Heart right ventricle (tissue), 16 donors: ENCODE data around the gene ABCC8. TPM values are rescaled to one million over a fixed set of nuclear protein-coding genes. Genes with fewer than 3 reads are reported as not detected.
A peak's percentile ranks its signal among the peaks of the same experiment; 100 is the strongest.

Source experiments
- ATAC-seq, 8 donors: fragments of 200-7000 bp; cut with Tn5 transposase; one replicate each; pipeline ENCODE4 v1.9.1; 2020; ENCODE audit warnings: mild to moderate bottlenecking in 8 of 8, moderate library complexity in 8 of 8, moderate number of reproducible peaks in 1 of 8
- DNase-seq, 2 donors: peaks; one replicate each; pipeline ENCODE4 v3.0.0-alpha.2; 2020
- H3K27ac ChIP-seq, 10 donors: fragments of 200-600 bp; sonication (generic) in 2 of 10; one replicate each; pipeline versions ENCODE4 v1.5.0 to v1.8.0; 2020 to 2022; ENCODE audit warnings: mild to moderate bottlenecking in 3 of 10
- H3K27me3 ChIP-seq, 7 donors: fragments of 200-600 bp; one replicate each; pipeline ENCODE4 v1.8.0; 2021 to 2022; ENCODE audit warnings: mild to moderate bottlenecking in 2 of 7
- H3K36me3 ChIP-seq, 9 donors: fragments of 200-600 bp; sonication (generic) in 1 of 9; one replicate each; pipeline versions ENCODE4 v1.5.0 to v1.8.0; 2020 to 2022; ENCODE audit warnings: mild to moderate bottlenecking in 2 of 9
- H3K4me1 ChIP-seq, 9 donors: fragments of 200-600 bp; sonication (generic) in 1 of 9; one replicate each; pipeline versions ENCODE4 v1.5.0 to v1.8.0; 2020 to 2022; ENCODE audit warnings: mild to moderate bottlenecking in 4 of 9
- H3K4me3 ChIP-seq, 10 donors: fragments of 200-600 bp; sonication (generic) in 2 of 10; one replicate each; pipeline versions ENCODE4 v1.5.0 to v1.8.0; 2020 to 2022; ENCODE audit warnings: mild to moderate bottlenecking in 7 of 10, moderate library complexity in 2 of 10
- H3K9me3 ChIP-seq, 11 donors: fragments of 200-600 bp in 10 of 11; sonication (generic) in 2 of 11; one replicate each; pipeline versions ENCODE4 v1.5.0 to v1.8.0; 2013 to 2022; ENCODE audit warnings: mild to moderate bottlenecking in 2 of 11, control low read depth in 1 of 11, moderate library complexity in 1 of 11
- CTCF ChIP-seq, 9 donors: fragments of 200-600 bp; sonication (generic) in 2 of 9; IDR thresholded peaks; one replicate each; pipeline versions ENCODE4 v1.5.0 to v1.8.0; 2021 to 2022; ENCODE audit warnings: antibody characterized with exemption in 9 of 9, mild to moderate bottlenecking in 5 of 9, moderate library complexity in 1 of 9
- WGBS, 2 donors: extraction: QIAGEN DNeasy Blood & Tissue Kit; methylation state at CpG; one replicate each; pipeline ENCODE4 v1.1.7; 2013; ENCODE audit warnings: inconsistent platforms in 1 of 2; 5-methylcytosine and 5-hydroxymethylcytosine counted together
- intact Hi-C, 10 donors: fragments of 100-400 bp; cut with DNase I; formaldehyde crosslinking; loops; one replicate each; pipeline versions ENCODE4 v1.11.1 to v1.14.2; 2022
- polyA plus RNA-seq, 2 donors: library from polyadenylated mRNA; stranded (reverse); fragments of 200-250 nt; gene quantifications; one replicate each; pipeline ENCODE4 v1.2.3, GENCODE V29; 2013
- total RNA-seq, 10 donors: library from RNA; stranded (reverse); fragmentation: NEBNext Ultra II Directional in 3 of 10; extraction: Animal tissue kit (Norgen Biotek cat#: 25700) in 3 of 10; gene quantifications; one replicate each; pipeline versions ENCODE4 v1.2.1 to v1.2.4, GENCODE V29; 2021 to 2023
- donor health status: Arrhythmogenic right ventricular cardiomyopathy.
- donor health status: ischemic (EF 13 %, LVEDD 7.1; RV severe dilation, severe dysfunction).
- donor health status: healthy with polysubstance abuse.
- donor health status: DM: no; HTN: yes; CAD: no.
- donor health status: DM: no; HTN: no; CAD: no.
- donor health status: ischemic (EF 25% LVEDD 6.9; RV normal size, moderate dysfunction).
- donor health status: ischemic (EF 25% LVEDD 5.7; RV mildly dilated, moderate dysfunction).
- donor health status: healthy.
- donor health status: DM: yes; HTN: yes; CAD: no.
- donor health status: Ischemic cardiomyopathy.
- donor health status: ischemic (EF 35%, LVEDD 5.7; RV mildly dilated, moderate dysfunction).
- donor health status: nonischemic (EF 11% LVEDD 7.7; RV severe dilation, severe dysfunction).
- donor health status: DM: yes; HTN: yes; CAD: no.
- donor health status: PGD.
- donor health status: ischemic (EF 29% LVEDD 5.4; RV normal size, mild dysfunction).
- donor health status: nonischemic (EF 23%, LVEDD 6.1; RV moderate dilation, normal function).

The ABCC8 gene
- total and polyA plus RNA-seq, 12 donors, result 0.47 to 8.6 (median 4.9) TPM

- intact Hi-C loops, result loop anchor here in 2 of 10 donors (5.0 kb wide), 2 partner anchors 77 to 122 kb away; partner anchors contain the start of gene NUCB2 (in 2 of the 2)
- peaks cover 0 to 34% (median 16%) of the 10 kb centered on the region in 9 donors for H3K4me1 ChIP-seq
- peaks cover 0 to 7% (median 0%) of the 10 kb centered on the region in 11 donors for H3K9me3 ChIP-seq
- WGBS, 2 donors, result 34 to 36% methylated on average over 3 of the region's 3 CpGs
- peak overlapping the region in 2 of 10 donors; percentile 72 to 74 for H3K4me3 ChIP-seq
- peaks cover 0 to 4% (median 0%) of the 10 kb centered on the region in 7 donors for H3K27me3 ChIP-seq
- no peak overlapping the region for H3K27ac ChIP-seq
- DNase-seq, result peak in 1 of 2 donors; percentile 79
- peaks cover 0 to 4% (median 0%) of the 10 kb centered on the region in 9 donors for H3K36me3 ChIP-seq
- ATAC-seq, result peak in 5 of 8 donors; percentile 44 to 76 (median 59)
- TF ChIP-seq CTCF (IDR thresholded peaks at IDR 0.05), result peak; percentile 53 to 79 (median 69)
Measured at GRCh38 chr11:17354601-17354991, 122.0 kb downstream of the ABCC8 start.

- 6 to 7% methylated on average over 15 of the region's 15 CpGs for WGBS, 2 donors
- no peak for DNase-seq
- H3K27ac ChIP-seq, result peak overlapping the region in 9 of 10 donors; percentile 70 to 89 (median 83)
- no peak for TF ChIP-seq CTCF (IDR thresholded peaks at IDR 0.05)
- H3K4me1 ChIP-seq, result peaks cover 0 to 34% (median 16%) of the 10 kb centered on the region in 9 donors
- ATAC-seq, result no peak
- H3K4me3 ChIP-seq, result peak overlapping the region; percentile 50 to 77 (median 71)
- intact Hi-C loops, result loop anchor here in 2 of 10 donors (5.0 kb wide), 2 partner anchors 77 to 122 kb away; partner anchors contain the start of gene NUCB2 (in 2 of the 2)
- H3K36me3 ChIP-seq, result no peaks in the 10 kb centered on the region
- peaks cover 0 to 4% (median 0%) of the 10 kb centered on the region in 7 donors for H3K27me3 ChIP-seq
- peaks cover 0 to 1% (median 0%) of the 10 kb centered on the region in 11 donors for H3K9me3 ChIP-seq
Measured at GRCh38 chr11:17353821-17354600, 122.6 kb downstream of the ABCC8 start.

- 0% methylated on average over 68 to 69 of the region's 69 CpGs for WGBS, 2 donors
- DNase-seq (peak; percentile 72 to 76), ATAC-seq (peak; percentile 82 to 90 (median 85))
- Histone ChIP-seq H3K9me3 (no peaks in the 10 kb centered on the region), H3K4me3 (peak overlapping the region; percentile 50 to 77 (median 71)), H3K36me3 (no peaks in the 10 kb centered on the region), H3K27ac (peak overlapping the region; percentile 68 to 89 (median 83)), H3K27me3 (peaks cover 0 to 4% (median 0%) of the 10 kb centered on the region in 7 donors), H3K4me1 (peaks cover 0 to 34% (median 16%) of the 10 kb centered on the region in 9 donors)
- no peak for TF ChIP-seq CTCF (IDR thresholded peaks at IDR 0.05)
- intact Hi-C loops, result loop anchor here in 2 of 10 donors (5.0 kb wide), 2 partner anchors 76 to 121 kb away; partner anchors contain the start of gene NUCB2 (in 2 of the 2)
Measured at GRCh38 chr11:17352950-17353820, 123.5 kb downstream of the ABCC8 start.
